Stomach (tissue), 9 donors: ENCODE data around the gene CERS6. TPM values are rescaled to one million over a fixed set of nuclear protein-coding genes. Genes with fewer than 3 reads are reported as not detected.

Experiments
- DNase-seq, 2 donors: peaks; one replicate each; pipeline versions ENCODE4 v3.0.0 to v3.0.0-alpha.2; 2013 to 2019
- H3K27ac ChIP-seq, 5 donors: fragments of 200-600 bp in 4 of 5; sonication (generic) in 4 of 5; one replicate each; pipeline ENCODE4 v1.5.1; 2013 to 2019; ENCODE audit warnings: mild to moderate bottlenecking in 1 of 5, moderate library complexity in 1 of 5
- H3K27me3 ChIP-seq, 3 donors: fragments of 200-600 bp; sonication (generic); one replicate each; pipeline ENCODE4 v1.5.1; 2017 to 2019; ENCODE audit warnings: mixed run types in 1 of 3
- H3K36me3 ChIP-seq, 4 donors: fragments of 200-600 bp; sonication (generic); 1 replicate in 3 of 4; 2 replicates in 1 of 4; pipeline ENCODE4 v1.5.1; 2016 to 2019
- H3K4me1 ChIP-seq, 4 donors: fragments of 200-600 bp; sonication (generic); one replicate each; pipeline ENCODE4 v1.5.1; 2016 to 2019
- H3K4me3 ChIP-seq, 4 donors: fragments of 200-600 bp; sonication (generic) in 3 of 4; one replicate each; pipeline ENCODE4 v1.5.1; 2016 to 2019; ENCODE audit warnings: mild to moderate bottlenecking in 1 of 4
- H3K9me3 ChIP-seq, 4 donors: fragments of 200-600 bp; sonication (generic); one replicate each; pipeline ENCODE4 v1.5.1; 2016 to 2019
- CTCF ChIP-seq, 7 experiments: fragments of 450-650 bp in 4 of 7; fragments of 200-600 bp in 3 of 7; sonication (generic) in 3 of 7; IDR thresholded peaks; one replicate each; pipeline ENCODE4 v1.5.1; 2016 to 2019; ENCODE audit warnings: antibody characterized with exemption in 7 of 7, control low read depth in 2 of 7, mild to moderate bottlenecking in 1 of 7
- EP300 ChIP-seq: sonication (generic); formaldehyde crosslinking; IDR thresholded peaks from one replicate; pipeline ENCODE4 v1.6.1; 2017; ENCODE audit warnings: antibody characterized with exemption
- POLR2A ChIP-seq, 4 donors: fragments of 450-650 bp; IDR thresholded peaks; one replicate each; pipeline ENCODE4 v1.6.1; 2016; ENCODE audit warnings: antibody characterized with exemption in 4 of 4, control low read depth in 2 of 4, mild to moderate bottlenecking in 1 of 4, moderate library complexity in 1 of 4
- POLR2AphosphoS5 ChIP-seq, 3 donors: sonication (generic); formaldehyde crosslinking; IDR thresholded peaks; one replicate each; pipeline ENCODE4 v1.6.1; 2016; ENCODE audit warnings: antibody characterized with exemption in 3 of 3
- WGBS, 5 donors: extraction: QIAGEN DNeasy Blood & Tissue Kit in 3 of 5; methylation state at CpG; one replicate each; pipeline versions ENCODE4 v1.1.5 to v1.1.7; 2013 to 2018; 5-methylcytosine and 5-hydroxymethylcytosine counted together
- intact Hi-C: fragments of 100-400 bp; cut with DNase I; formaldehyde crosslinking; loops from one replicate; pipeline ENCODE4 v1.15.1; 2023; ENCODE audit warnings: low total_unique reads
- polyA plus RNA-seq, 3 donors: library from polyadenylated mRNA; stranded (reverse); fragments of 200-250 nt; gene quantifications; one replicate each; pipeline ENCODE4 v1.2.3, GENCODE V29; 2013
- total RNA-seq, 5 donors: library from RNA; depleted of rRNA; stranded (reverse); fragments of >200 nt; gene quantifications; one replicate each; pipeline versions ENCODE4 v1.1.0 to v1.2.3, GENCODE V29; 2014 to 2016
- donor health status: healthy with polysubstance abuse.
- donor health status: Bipolar disorder and iron deficiency.
- donor health status: healthy.

Gene CERS6
- total and polyA plus RNA-seq, 8 donors = 4.0 to 102 (median 53.2) TPM

DNA sequence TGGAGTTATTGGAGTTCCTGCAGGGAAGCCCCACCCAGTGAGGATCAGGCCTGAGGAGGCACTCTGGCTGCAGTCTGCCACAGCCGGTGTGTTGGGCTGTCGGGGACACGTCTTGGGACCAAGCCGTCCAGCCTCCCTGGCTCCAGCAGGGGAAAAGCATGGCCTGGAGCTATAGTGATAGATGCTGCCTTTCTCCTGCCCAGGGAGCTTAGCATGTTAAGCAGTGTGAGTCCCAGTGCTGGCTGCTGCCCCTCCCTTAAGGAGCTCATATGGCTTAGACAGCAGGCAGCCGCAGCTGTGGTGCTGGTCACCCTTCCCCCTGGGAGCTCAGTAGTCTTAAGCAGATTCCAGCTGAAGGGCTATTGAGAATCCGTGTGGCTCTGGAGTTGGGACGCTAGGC lies 78.9 kb downstream of the CERS6 start:
- H3K9me3 ChIP-seq = peaks cover under 1 to 7% (median 6%) of the 10 kb centered on the region in 4 donors
- no peak for DNase-seq
- H3K27me3 ChIP-seq = no peaks in the 10 kb centered on the region
- intact Hi-C loops = no loop called here
- 76 to 96% (median 94%) methylated on average over 3 to 7 of the region's 7 CpGs for WGBS, 5 donors
- H3K27ac ChIP-seq = no peak overlapping the region
- no peaks in the 10 kb centered on the region for H3K36me3 ChIP-seq
- TF ChIP-seq POLR2A (IDR thresholded peaks at IDR 0.05) = no peak
- TF ChIP-seq POLR2AphosphoS5 (IDR thresholded peaks at IDR 0.05) = no peak
- TF ChIP-seq CTCF (IDR thresholded peaks at IDR 0.05) = no peak
- TF ChIP-seq EP300 = no peak
- no peak overlapping the region for H3K4me3 ChIP-seq
- peaks cover 7 to 52% (median 26%) of the 10 kb centered on the region in 4 donors for H3K4me1 ChIP-seq

GRCh38 chr2:168536925-168537466 lies 80.9 kb downstream of the CERS6 start:
- WGBS, 5 donors = 47 to 66% (median 61%) methylated on average over 2 of the region's 2 CpGs
- Histone ChIP-seq H3K9me3 (peaks cover 6 to 18% (median 13%) of the 10 kb centered on the region in 4 donors), H3K27ac (no peak overlapping the region), H3K4me1 (peaks cover 0 to 42% (median 14%) of the 10 kb centered on the region in 4 donors), H3K27me3 (no peaks in the 10 kb centered on the region), H3K4me3 (no peak overlapping the region), H3K36me3 (peaks cover 0 to 4% (median 0%) of the 10 kb centered on the region in 4 donors)
- DNase-seq = no peak
- intact Hi-C loops = no loop called here
- TF ChIP-seq CTCF (IDR thresholded peaks at IDR 0.05) (no peak), POLR2AphosphoS5 (IDR thresholded peaks at IDR 0.05) (no peak), EP300 (no peak), POLR2A (IDR thresholded peaks at IDR 0.05) (no peak)

DNA sequence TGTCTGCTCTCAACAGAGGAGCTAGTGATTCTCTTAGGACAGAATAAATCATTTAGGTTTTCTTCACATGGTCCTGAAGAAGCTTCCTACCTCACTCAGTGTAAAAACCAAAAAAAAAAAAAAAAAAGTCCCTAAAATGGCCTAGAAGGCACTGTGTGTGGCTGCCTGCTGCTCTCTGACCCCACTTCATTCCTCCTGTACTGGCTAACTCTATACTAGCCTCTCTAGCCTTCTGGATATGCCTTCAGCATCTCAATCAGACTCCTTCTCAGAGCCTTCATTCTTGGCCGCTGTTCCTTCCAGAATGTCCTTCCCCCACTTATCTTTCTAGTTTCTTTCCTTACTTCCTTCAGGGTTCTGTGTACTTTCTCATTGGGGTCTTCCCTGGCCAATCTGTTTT lies 82.1 kb downstream of the CERS6 start:
- Histone ChIP-seq H3K27ac (peak overlapping the region in 2 of 5 donors; percentile 18 to 21), H3K4me1 (peaks cover 0 to 52% (median 16%) of the 10 kb centered on the region in 4 donors), H3K4me3 (no peak overlapping the region), H3K36me3 (peaks cover 0 to 4% (median 0%) of the 10 kb centered on the region in 4 donors), H3K27me3 (no peaks in the 10 kb centered on the region), H3K9me3 (peaks cover 6 to 18% (median 13%) of the 10 kb centered on the region in 4 donors)
- intact Hi-C loops = no loop called here
- no peak for TF ChIP-seq POLR2A (IDR thresholded peaks at IDR 0.05)
- TF ChIP-seq CTCF (IDR thresholded peaks at IDR 0.05) = no peak
- TF ChIP-seq EP300 = no peak
- no peak for TF ChIP-seq POLR2AphosphoS5 (IDR thresholded peaks at IDR 0.05)
- 95 to 100% (median 97%) methylated on average over 1 of the region's 1 CpG for WGBS, 5 donors
- DNase-seq = no peak

- intact Hi-C loops = no loop called here
- Histone ChIP-seq H3K4me3 (no peak overlapping the region), H3K4me1 (peaks cover 0 to 52% (median 16%) of the 10 kb centered on the region in 4 donors), H3K9me3 (peaks cover 6 to 18% (median 13%) of the 10 kb centered on the region in 4 donors), H3K27me3 (no peaks in the 10 kb centered on the region), H3K36me3 (peaks cover 0 to 4% (median 0%) of the 10 kb centered on the region in 4 donors), H3K27ac (peak overlapping the region in 1 of 5 donors; percentile 21)
- DNase-seq = no peak
- no peak for TF ChIP-seq EP300
- no peak for TF ChIP-seq CTCF (IDR thresholded peaks at IDR 0.05)
- TF ChIP-seq POLR2AphosphoS5 (IDR thresholded peaks at IDR 0.05) = no peak
- TF ChIP-seq POLR2A (IDR thresholded peaks at IDR 0.05) = no peak
- WGBS, 5 donors = 55 to 80% (median 77%) methylated on average over 2 of the region's 2 CpGs
Observed at GRCh38 chr2:168538534-168538933, 82.5 kb downstream of the CERS6 start.
